ENCODE results near the gene GMPR2. TPM values are rescaled to one million over a fixed set of nuclear protein-coding genes. Genes with fewer than 3 reads are reported as not detected.

The GMPR2 gene
- total and polyA plus RNA-seq, 2 of the 13 experiments (the other 11 are each of a cell fraction or from before 2014, with no cell fraction given): 210 to 273 TPM

- 0 out of 2 replicates have a peak, but pooled peaks have one; percentile 30 for TF ChIP-seq FOXA3 (CRISPR knock-in tag; IDR thresholded peaks at IDR 0.05)
- no peak for TF ChIP-seq FOXK1 (CRISPR knock-in tag; IDR thresholded peaks at IDR 0.05; ENCODE audit: borderline replicate concordance, low read depth)
- no peak for TF ChIP-seq HMG20B (CRISPR knock-in tag; conservative IDR thresholded peaks at IDR 0.05)
- no peak for TF ChIP-seq RBAK (CRISPR knock-in tag; IDR thresholded peaks at IDR 0.05)
- TF ChIP-seq SMC3 (IDR thresholded peaks at IDR 0.05; ENCODE audit: low read length): no peak
- 0 out of 2 replicates have a peak, but pooled peaks have one; percentile 24 for TF ChIP-seq BRF2 (CRISPR knock-in tag; IDR thresholded peaks at IDR 0.05)
- TF ChIP-seq, protein P1, sequence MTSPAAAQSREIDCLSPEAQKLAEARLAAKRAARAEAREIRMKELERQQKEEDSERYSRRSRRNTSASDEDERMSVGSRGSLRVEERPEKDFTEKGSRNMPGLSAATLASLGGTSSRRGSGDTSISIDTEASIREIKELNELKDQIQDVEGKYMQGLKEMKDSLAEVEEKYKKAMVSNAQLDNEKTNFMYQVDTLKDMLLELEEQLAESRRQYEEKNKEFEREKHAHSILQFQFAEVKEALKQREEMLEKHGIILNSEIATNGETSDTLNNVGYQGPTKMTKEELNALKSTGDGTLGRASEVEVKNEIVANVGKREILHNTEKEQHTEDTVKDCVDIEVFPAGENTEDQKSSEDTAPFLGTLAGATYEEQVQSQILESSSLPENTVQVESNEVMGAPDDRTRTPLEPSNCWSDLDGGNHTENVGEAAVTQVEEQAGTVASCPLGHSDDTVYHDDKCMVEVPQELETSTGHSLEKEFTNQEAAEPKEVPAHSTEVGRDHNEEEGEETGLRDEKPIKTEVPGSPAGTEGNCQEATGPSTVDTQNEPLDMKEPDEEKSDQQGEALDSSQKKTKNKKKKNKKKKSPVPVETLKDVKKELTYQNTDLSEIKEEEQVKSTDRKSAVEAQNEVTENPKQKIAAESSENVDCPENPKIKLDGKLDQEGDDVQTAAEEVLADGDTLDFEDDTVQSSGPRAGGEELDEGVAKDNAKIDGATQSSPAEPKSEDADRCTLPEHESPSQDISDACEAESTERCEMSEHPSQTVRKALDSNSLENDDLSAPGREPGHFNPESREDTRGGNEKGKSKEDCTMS (CRISPR knock-in tag; conservative IDR thresholded peaks at IDR 0.05): no peak
- TF ChIP-seq SAP130 (CRISPR knock-in tag; IDR thresholded peaks at IDR 0.05; ENCODE audit: low read depth): no peak
- no peak for TF ChIP-seq ATF7 (IDR thresholded peaks at IDR 0.05)
- TF ChIP-seq ATF7 (CRISPR knock-in tag; IDR thresholded peaks at IDR 0.05): no peak
- TF ChIP-seq ZNF883 (CRISPR knock-in tag; IDR thresholded peaks at IDR 0.05; ENCODE audit: not compliant biosample characterization): no peak
- TF ChIP-seq ZNF224 (CRISPR knock-in tag; IDR thresholded peaks at IDR 0.05): no peak
- TF ChIP-seq, protein P2, sequence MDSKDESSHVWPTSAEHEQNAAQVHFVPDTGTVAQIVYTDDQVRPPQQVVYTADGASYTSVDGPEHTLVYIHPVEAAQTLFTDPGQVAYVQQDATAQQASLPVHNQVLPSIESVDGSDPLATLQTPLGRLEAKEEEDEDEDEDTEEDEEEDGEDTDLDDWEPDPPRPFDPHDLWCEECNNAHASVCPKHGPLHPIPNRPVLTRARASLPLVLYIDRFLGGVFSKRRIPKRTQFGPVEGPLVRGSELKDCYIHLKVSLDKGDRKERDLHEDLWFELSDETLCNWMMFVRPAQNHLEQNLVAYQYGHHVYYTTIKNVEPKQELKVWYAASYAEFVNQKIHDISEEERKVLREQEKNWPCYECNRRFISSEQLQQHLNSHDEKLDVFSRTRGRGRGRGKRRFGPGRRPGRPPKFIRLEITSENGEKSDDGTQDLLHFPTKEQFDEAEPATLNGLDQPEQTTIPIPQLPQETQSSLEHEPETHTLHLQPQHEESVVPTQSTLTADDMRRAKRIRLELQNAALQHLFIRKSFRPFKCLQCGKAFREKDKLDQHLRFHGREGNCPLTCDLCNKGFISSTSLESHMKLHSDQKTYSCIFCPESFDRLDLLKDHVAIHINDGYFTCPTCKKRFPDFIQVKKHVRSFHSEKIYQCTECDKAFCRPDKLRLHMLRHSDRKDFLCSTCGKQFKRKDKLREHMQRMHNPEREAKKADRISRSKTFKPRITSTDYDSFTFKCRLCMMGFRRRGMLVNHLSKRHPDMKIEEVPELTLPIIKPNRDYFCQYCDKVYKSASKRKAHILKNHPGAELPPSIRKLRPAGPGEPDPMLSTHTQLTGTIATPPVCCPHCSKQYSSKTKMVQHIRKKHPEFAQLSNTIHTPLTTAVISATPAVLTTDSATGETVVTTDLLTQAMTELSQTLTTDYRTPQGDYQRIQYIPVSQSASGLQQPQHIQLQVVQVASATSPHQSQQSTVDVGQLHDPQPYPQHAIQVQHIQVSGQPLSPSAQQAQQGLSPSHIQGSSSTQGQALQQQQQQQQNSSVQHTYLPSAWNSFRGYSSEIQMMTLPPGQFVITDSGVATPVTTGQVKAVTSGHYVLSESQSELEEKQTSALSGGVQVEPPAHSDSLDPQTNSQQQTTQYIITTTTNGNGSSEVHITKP (CRISPR knock-in tag; IDR thresholded peaks at IDR 0.05; ENCODE audit: low read depth): no peak
- TF ChIP-seq GABPA (IDR thresholded peaks at IDR 0.05; ENCODE audit: low read depth, low read length): no peak
- TF ChIP-seq GABPA (CRISPR knock-in tag; IDR thresholded peaks at IDR 0.05; ENCODE audit: low read depth): no peak
- TF ChIP-seq ZNF570 (CRISPR knock-in tag; IDR thresholded peaks at IDR 0.05; ENCODE audit: borderline replicate concordance): no peak
- TF ChIP-seq ZNF446 (CRISPR knock-in tag; IDR thresholded peaks at IDR 0.05): peak; percentile 61
- no peak for TF ChIP-seq ZBTB20 (CRISPR knock-in tag; IDR thresholded peaks at IDR 0.05; ENCODE audit: borderline replicate concordance, low read depth)
- TF ChIP-seq HNRNPK (IDR thresholded peaks at IDR 0.05; ENCODE audit: low read depth, low read length, poor library complexity, severe bottlenecking): no peak
- TF ChIP-seq HOXA9 (CRISPR knock-in tag; IDR thresholded peaks at IDR 0.05; ENCODE audit: borderline replicate concordance): no peak
- no peak for TF ChIP-seq ZNF441 (CRISPR knock-in tag; IDR thresholded peaks at IDR 0.05; ENCODE audit: borderline replicate concordance)
- TF ChIP-seq MBNL3 (CRISPR knock-in tag; conservative IDR thresholded peaks at IDR 0.05): no peak
- no peak for TF ChIP-seq ZNF816 (CRISPR knock-in tag; IDR thresholded peaks at IDR 0.05; ENCODE audit: borderline replicate concordance)
- no peak for TF ChIP-seq IKZF1 (IDR thresholded peaks at IDR 0.05)
Observed at GRCh38 chr14:24255931-24256711, 23.4 kb downstream of the GMPR2 start (continued).
